ENCODE results near the gene TASP1.
"Not testable (repeated sequence)": the region's sequence is repeated elsewhere in the genome, so short reads cannot be mapped to it uniquely, and the experiment has no call there.

Gene TASP1

DNA sequence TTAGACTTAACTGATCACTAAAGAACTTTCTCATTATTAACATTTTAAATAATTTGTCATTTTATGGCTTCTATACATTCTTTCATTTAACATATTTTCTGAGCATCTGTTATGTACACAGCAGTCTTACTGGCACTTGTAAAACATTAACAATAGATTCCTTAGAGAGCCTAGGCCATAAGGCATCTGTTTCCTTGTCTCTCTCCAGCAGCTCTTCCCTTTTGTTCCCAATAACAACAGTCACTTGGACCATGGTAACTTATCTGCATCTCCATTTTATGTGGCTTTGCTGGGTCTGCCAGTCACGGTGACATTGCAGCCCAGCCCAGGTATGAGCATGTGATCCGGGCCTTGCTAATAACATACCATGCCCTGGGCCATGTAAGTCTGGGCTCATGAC is 11.7 kb upstream of the TASP1 start:
- no peak for DNase-seq

DNA sequence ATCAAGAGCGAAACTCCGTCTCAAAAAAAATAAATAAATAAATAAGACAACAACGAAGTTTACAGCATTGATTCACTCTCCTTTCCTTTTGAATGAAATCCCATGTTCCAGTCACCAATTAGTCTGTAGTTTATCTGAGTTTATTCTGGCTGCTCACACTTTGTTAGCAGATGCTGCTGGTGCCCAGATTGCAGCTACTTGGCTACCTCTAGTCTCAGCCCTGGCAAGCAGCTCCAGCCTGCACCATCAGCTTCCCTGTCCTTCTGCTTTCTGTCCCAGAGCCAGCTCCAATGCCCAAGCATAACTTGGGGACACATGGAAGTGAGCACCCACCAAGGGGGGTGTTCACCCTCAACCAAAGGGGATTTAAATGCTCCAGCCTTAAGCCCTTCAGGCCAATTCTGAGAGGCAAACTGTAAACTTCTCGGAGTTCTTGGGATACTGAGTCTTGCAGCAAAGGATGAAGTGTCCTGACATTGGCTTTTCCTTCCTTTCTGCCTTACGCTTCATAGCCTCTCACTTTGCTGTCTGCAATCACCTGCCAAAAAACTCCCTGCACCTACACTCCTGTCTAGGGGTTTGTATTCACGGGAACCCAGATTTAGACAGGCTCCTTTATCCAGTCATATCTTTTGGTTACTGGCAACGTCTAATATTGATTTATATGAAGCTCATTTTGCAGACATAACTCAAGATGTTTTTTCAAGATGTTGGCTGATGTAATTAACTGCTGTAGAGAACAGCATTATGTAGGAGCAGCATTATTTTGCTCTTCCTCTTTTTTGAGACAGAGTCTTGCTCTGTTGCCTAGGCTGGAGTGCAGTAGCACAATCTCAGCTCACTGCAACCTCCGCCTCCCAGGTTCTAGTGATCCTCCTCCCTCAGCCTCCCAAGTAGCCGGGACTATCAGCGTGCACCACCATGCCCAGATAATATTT is 9.8 kb upstream of the TASP1 start:
- peak in 1 of 56 donors; percentile 2 for DNase-seq

DNA sequence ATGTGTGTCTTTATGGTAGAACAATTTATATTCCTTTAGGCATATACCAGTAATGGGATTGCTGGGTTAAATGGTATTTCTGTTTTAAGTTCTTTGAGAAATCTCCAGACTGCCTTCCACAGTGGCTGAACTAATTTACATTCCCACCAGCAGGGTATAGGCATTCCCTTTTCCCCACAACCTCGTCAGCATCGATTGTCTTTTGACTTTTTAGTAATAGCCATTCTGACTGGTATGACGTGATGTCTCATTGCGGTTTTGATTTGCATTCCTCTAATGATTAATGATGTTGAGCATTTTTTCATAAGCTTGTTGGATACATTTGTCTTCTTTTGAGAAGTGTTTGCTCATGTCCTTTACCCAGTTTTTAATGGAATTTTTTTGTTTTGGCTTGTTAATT is 5.3 kb upstream of the TASP1 start:
- DNase-seq, result no peak

DNA sequence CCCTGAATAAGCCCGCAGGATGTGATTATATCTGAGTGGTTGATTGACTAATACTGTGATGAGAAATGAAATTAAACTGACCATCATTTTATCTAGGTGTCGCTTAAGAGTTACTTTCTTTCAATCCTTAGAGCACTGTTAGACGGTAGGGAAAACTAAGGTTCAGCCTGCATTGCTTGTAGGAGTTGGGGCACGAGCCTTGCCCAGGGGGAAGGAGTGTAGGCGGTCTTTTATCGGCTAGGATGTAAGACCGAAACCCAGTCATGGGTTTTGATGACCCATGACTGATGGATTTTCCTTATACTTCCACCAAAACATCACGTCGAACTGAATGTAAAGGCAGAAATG is 392 bp upstream of the TASP1 start:
- no peak for DNase-seq

DNA sequence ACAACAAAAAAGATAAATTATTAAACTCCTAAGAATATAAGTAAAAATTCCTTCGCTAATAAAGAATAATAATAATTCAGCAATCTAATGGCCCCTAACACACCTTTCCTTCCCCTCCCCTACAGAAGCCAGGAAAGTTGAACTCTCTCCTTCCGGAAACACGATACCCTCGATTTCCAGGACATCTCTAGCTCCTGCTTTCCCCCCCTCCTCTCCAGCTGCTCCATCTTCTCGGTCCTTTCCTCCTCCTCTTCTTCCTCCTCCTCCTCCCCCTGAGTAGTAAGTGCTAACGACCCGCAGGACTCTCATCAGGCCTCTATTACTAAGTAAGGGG is 603 bp downstream of the TASP1 start:
- no peak for DNase-seq

DNA sequence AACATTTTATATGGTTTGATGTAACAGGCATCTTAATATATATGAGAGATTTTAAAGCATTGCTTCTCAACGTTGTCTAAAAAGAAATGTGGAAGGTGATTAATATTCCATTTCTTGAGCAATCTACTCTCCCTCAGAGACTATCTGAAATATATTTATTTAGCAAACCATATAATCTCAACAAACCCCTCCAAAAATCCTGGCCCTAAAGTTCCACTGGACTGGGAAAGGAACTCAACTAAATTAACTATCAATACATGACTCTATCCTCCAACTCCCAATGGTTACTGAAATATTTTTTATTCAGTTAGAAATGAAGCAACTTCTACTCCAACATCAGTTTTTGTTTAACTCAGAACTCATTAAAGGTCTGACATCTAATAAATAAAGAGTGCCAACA is 6.3 kb downstream of the TASP1 start:
- DNase-seq, result no peak

DNA sequence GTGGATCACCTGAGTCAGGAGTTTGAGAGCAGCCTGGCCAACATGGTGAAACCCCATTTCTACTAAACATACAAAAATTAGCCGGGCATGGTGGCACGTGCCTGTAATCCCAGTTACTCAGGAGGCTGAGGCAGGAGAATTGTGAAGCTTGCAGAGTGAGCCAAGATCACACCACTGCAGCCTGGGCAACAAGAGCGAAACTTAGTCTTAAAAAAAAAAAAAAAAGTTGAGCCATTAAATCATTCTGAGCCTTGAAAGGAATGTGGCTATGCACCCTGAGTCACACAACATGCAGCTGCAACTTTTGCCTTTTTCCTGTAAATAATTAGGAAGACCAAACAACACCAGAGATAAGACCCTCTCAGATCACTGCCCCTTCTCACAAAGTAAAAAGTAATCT is 11.2 kb downstream of the TASP1 start:
- not testable (repeated sequence) for DNase-seq

DNA sequence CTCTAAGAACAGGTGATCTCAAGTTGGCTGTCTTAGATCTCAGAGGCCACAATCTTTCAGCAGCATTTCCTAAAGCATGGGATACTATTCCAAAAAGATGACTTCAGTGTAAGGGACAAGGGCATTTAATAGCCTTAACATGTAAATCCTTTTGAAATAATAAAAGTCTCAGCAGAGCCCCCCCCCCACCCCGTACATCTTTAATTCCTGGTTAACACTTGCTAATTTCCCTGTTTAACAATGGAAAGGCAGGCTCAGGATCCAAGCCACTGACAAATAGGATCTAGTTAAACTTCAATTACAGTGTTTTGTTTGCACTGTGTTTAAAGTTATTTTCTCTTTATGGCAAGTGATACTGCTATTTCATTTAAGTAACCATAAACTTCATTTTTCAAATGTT is 12.0 kb downstream of the TASP1 start:
- no peak for DNase-seq

DNA sequence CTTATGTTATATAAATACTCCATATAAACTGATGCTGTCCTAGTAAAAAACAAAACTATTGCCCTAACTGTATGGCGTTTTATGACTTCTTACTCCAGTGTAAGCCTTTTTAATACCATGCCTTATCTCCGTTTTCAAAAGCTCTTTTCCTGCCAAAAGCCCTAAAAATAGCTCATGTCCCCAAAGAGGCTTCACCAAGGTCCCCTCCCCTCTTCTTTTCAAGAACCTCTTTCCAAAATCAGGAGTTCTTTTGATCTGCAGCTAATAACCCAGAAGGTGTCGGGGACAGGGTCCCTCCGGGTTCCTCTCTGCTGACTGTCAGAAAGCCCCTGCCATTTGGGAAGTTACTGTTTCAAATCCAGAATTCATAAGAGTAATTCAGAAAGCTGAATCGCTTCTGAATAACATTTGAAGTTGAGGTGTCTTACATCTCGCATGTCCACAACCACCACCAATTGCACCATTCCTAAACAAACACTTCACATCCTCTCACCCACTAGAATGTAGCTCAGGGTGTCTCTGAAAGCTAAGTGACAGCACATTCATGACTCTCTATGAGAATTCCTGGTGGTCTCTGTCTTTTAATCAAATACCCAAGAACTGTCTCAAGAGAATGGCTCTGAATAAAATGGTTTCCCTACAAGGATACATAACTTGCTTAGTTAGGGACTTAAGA is 13.3 kb downstream of the TASP1 start:
- no peak for DNase-seq

DNA sequence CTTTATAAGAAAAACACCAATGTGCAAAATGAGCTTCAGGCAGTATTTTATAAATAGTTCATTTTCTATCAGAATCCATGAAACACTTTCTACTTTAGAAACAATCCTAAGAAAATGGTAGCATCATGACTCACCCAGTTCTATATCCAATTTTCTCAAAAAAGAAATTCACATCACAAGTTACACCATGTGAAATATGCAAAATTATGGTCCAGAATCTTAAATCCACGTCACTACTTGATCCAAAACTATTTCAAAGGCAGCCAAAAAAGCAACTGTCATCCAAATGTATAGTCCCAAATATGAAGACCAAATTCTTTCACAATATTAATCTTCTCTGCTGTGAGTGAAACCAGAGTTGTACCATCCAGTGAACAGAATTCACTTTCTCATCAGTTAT is 19.3 kb downstream of the TASP1 start:
- not testable (repeated sequence) for DNase-seq

DNA sequence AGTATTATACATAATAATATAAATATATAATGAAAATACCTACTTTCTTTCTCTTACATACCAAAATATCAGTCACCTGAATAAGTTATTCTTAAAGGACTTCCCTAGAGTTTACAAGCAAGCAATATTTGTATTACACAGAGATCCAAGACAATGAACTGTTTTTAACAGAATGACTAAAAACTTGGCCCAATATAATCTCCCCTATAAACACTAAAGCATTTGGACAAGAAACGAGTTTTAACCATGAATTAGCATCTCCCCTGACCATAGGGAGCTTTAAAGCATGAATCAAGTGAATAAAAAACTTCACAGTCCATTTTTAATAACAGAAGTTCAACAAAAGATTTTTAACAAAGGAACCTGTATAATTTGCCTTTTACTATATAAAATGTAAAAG is 20.3 kb downstream of the TASP1 start:
- DNase-seq, result not testable (repeated sequence)

DNA sequence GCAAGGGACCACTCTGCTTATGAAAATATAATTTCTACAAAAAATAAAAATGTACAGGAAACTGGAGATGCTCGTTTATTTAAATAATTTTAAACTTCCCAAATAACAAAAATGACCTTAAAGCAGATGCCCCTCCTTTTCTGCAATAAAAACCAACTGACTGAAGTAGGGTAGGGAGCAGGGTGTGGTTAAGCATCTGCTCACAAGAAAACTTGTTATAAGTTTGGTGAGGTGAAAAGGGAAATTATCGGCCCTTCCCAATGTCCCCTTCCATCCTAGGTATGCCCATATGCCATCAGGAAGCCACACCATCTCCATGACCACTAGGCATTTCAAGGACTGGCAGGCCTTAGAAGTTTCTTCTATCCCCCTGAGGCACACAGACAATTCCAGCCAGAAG is 21.1 kb downstream of the TASP1 start:
- DNase-seq, result not testable (repeated sequence)

DNA sequence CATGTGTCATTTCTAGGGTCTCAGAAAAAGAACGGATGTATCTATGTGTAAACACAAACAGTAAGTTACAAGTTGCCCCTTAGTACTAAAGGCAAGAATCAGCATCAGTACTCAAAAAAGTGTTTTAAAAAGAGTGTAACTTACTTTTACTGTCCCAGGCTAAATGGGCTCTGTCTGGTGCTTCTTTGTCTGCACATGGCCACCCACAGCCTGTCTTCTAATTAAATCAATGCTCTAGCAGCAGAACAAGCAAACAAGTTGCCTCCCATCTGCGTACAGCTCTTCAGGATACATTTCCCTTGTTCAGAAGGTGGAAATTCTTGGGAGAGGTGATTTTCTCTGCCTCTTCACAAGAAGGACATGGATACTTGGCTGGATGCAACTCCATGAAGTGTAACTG is 22.0 kb downstream of the TASP1 start:
- not testable (repeated sequence) for DNase-seq

DNA sequence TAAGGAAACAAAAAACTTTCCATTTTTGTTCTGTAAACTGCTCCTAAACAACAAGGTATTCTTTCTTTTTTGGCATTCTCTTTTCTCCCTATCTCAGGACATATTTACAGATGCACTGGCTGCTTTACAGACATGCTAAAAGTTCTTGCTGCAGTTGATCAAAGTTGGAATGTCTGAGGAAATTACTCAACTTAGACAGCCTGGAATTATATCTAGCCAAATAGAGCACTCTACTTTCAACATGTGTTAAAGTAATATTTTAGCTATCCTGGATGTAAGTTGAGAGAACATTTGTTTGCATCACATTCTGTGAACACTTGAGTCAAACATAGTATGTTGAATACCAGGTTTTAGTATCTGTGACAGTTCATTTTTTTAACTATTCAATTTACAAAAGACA is 24.8 kb downstream of the TASP1 start:
- no peak for DNase-seq

DNA sequence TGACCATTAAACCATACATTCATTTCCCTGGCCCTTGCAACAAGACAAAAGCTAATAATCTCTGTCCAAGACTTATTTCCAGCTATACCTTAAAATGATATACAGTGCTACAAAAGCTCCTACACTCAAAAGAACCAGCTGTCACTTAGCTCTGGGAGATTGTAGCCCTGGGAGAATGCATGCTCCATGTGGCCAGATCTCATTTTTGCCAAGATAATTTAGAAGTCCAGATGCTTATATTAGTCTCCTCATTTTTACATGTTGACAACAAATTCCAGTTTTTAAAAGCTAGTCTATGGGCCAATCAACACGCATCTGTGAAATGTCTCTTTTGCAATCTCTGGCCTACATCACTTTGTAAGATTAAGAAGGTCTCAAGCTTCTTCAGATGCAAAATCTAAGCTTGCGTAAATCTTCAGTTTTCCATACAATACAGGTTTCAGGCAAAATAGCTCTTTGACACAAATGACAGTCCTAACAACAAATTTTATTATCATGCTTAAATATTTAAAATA is 27.1 kb downstream of the TASP1 start:
- DNase-seq, result no peak

DNA sequence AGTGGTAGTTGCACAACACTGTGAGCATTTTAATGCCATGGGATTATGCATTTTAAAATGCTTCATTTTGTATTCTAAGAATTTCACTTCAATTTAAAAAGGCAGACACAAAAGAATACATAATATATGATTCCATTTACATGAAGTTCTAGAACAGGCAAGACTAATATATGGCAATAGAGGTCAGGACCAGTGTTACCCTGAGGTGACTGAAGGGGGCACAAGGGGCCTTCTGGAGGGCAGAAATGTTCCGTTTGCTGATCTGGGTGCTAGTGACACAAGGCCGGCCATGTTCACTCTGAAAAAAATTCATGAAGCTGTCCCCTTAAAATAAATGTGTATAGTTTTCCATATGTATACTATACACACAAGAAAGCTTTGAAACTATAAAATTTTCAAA is 28.5 kb downstream of the TASP1 start:
- DNase-seq, result no peak

DNA sequence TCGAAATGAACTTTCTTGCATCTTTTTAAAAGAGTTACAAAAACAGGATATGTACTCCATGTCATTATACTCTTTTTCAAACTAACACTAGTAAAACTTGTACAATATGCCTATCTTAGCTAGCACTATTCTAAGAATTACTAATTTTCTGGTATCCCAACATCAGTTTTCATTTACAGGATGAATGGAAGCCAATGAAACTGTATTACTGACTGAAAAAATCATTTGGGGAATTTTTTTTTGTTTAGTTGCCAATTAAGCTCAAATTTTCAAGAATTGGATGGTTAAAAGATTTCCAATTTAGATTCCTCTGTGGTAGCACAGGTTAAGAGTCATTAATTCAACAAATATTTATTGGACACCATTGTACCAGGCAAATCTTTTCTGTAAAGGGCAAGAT is 30.7 kb downstream of the TASP1 start:
- DNase-seq, result no peak

DNA sequence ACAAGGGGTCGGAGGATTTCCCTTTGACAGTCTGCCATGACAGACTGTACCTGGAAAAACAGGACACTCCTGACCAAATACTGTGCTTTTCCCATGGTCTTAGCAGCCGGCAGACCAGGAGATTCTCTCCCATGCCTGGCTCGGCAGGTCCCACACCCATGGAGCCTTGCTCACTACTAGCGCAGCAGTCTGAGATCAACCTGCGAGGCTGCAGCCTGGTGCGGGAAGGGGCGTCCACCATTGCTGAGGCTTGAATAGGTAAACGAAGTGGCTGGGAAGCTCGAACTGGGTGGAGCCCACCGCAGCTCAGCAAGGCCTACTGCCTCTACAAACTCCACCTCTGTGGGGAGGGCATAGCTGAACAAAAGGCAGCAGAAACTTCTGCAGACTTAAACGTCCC is 45.3 kb downstream of the TASP1 start:
- DNase-seq, result not testable (repeated sequence)

DNA sequence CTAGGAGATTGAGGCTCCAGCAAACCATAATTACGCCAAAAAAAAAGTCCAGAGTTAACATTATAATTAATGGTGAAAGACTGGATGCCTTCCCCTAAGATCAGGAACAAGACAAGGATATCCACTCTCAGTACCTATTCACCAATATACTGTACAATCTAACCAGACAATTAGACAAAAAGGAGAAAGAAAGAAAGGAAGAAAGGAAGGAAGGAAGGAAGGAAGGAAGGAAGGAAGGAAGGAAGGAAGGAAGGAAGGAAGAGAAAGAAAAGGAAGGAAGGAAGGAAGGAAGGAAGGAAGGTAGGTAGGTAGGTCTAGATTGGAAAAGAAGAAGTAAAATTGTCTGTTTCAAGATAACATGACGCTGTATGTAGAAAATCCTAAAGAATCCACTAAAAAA is 50.7 kb downstream of the TASP1 start:
- no peak for DNase-seq

DNA sequence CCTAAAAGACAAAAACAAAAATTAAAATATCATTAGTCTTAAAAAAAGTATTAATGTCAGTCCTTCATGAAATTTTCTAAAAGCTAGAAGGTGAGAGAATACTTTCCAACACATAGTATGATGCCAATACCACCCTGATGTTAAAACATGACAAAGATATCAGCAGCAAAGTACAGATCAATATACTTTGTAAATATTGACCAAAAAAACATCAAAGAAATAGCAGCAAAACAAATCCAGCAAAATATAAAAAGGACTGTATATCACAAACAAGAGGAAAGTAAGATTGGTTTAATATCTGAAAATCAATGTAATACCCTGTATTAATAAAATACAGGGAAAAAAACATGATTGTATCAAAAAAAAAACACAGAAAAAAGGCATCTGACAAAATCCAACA is 51.4 kb downstream of the TASP1 start:
- no peak for DNase-seq

DNA sequence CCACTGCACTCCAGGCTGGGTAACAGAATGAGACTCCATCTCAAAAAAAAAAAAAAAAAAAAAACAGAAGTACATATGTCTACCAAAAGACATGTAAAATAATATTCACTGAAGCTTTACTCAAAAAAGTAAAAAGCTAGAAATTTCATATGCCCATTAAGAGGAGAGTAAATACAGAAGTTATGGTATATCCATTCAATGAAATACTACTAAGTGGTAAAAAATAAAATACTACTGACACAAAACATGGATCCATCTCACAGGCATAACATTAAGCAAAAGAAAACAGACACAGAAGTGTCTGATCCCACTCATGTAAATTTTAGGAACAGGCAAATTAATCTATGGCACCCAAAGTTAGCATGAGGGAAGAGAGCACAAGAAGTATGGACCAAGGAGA is 52.6 kb downstream of the TASP1 start:
- DNase-seq, result no peak

DNA sequence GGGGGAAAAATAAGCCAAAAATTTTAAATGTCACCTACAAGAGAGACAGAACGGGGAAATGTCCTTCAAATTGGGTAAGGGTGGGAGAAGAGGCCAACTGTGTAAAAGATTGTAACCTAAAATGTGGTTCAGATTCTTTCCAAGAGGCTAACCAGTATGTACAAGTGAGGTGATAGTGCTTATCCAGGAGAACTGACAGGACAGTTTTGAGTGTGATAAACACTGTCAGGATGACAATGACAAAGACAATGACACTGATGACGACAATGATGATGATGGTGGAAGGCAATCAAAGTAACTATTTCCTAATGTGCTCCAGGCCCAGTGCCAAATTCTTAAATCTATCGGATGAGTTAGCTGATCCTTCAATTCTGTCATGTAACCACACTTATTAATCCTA is 57.3 kb downstream of the TASP1 start:
- DNase-seq, result no peak

DNA sequence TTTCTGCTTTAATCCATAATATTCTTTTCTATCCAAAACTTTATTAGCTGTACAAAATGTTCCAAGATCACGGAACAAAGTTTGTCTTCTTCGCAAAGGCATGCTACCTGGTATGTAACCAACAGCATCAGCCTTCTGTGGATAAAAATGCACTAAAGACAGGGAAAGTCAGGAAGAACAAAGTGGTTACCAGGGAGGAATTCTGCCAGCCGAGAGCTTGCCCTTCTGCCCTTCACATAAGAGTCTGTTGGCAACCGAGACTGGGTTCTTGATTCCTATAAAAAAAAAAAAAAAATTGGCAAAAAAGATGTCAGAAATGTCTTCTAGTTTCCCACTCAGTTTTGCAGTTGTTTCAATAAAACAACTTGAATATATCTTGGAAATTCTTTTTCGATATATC is 58.0 kb downstream of the TASP1 start:
- no peak for DNase-seq
